ENCODE measurements around the gene FSTL5. TPM values are rescaled to one million over a fixed set of nuclear protein-coding genes. Genes with fewer than 3 reads are reported as not detected.

Gene FSTL5
- total and polyA plus RNA-seq, 2 of the 13 experiments (the other 11 are each of a cell fraction or from before 2014, with no cell fraction given) = 0.03 to 0.07 TPM

DNA sequence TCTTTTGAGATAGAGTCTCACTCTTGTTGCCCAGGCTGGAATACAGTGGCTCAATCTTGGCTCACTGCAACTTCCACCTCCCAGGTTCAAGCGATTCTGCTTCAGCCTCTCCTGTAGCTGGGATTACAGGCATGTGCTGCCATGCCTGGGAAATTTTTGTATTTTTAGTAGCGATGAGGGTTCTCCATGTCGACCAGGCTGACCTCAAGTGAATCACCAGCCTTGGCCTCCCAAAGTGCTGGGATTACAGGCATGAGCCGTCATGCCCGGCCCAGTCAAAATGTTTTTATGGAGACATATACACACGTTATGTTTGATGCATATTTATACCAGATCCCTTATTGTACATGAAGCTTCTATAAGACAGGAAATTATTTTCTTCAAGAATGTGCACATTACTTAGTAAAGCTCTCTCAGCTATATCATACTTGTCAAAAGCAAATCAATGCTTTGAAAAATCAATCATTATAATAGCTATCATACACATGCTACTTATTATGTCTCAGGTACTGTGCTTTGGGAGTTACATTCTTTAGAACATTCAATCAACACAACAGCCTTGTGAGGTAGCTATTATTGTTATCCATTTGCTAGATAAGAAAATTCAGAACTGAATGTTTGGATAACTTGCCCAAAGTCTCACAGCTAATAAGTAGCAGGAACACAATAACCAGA is 269.2 kb downstream of the FSTL5 start:
- CTCF ChIA-PET (ENCODE audit: low intra/inter-chr PET ratio, low total read pairs) = no interaction called here

More for the DNA sequence above, 269.2 kb downstream of the FSTL5 start:
- DNase-seq (ENCODE audit: low spot score) (no peak), FAIRE-seq (no peak), ATAC-seq (no peak)
- Histone ChIP-seq H3K4me3 (replicated peaks in 1 of 3; ENCODE audit: insufficient read depth in 1 of 3, low read depth in 2 of 3, low read length in 3 of 3) (no peak overlapping the region), H3K9ac (ENCODE audit: insufficient read depth, low read depth, low read length) (no peak overlapping the region), H3K9me3 (ENCODE audit: low read length) (no peaks in the 10 kb centered on the region), H2AFZ (ENCODE audit: low read length) (no peak overlapping the region), H4K20me1 (ENCODE audit: insufficient read depth, low read length) (no peaks in the 10 kb centered on the region), H3K79me2 (ENCODE audit: insufficient read depth, low read length) (no peaks in the 10 kb centered on the region), H3K27ac (ENCODE audit: extremely low read length, insufficient read depth, low read length) (no peak overlapping the region), H3K4me2 (ENCODE audit: low read depth, low read length) (no peak overlapping the region), H3K36me3 (replicated peaks in 1 of 2; ENCODE audit: control insufficient read depth in 1 of 2, insufficient read depth in 2 of 2, low read length in 2 of 2) (no peaks in the 10 kb centered on the region), H3K4me1 (ENCODE audit: insufficient read depth, low read length) (no peaks in the 10 kb centered on the region), H3K27me3 (ENCODE audit: control insufficient read depth in 1 of 2, insufficient read depth in 2 of 2, low read length in 2 of 2) (no peaks in the 10 kb centered on the region)
- POLR2A ChIA-PET = no interaction called here
- no TSS peak for BruUV-seq (replicated peaks)
- TF ChIP-seq, protein P1, sequence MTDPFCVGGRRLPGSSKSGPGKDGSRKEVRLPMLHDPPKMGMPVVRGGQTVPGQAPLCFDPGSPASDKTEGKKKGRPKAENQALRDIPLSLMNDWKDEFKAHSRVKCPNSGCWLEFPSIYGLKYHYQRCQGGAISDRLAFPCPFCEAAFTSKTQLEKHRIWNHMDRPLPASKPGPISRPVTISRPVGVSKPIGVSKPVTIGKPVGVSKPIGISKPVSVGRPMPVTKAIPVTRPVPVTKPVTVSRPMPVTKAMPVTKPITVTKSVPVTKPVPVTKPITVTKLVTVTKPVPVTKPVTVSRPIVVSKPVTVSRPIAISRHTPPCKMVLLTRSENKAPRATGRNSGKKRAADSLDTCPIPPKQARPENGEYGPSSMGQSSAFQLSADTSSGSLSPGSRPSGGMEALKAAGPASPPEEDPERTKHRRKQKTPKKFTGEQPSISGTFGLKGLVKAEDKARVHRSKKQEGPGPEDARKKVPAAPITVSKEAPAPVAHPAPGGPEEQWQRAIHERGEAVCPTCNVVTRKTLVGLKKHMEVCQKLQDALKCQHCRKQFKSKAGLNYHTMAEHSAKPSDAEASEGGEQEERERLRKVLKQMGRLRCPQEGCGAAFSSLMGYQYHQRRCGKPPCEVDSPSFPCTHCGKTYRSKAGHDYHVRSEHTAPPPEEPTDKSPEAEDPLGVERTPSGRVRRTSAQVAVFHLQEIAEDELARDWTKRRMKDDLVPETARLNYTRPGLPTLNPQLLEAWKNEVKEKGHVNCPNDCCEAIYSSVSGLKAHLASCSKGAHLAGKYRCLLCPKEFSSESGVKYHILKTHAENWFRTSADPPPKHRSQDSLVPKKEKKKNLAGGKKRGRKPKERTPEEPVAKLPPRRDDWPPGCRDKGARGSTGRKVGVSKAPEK (CRISPR knock-in tag; IDR thresholded peaks at IDR 0.05; ENCODE audit: borderline replicate concordance) = no peak
- TF ChIP-seq, protein P2, sequence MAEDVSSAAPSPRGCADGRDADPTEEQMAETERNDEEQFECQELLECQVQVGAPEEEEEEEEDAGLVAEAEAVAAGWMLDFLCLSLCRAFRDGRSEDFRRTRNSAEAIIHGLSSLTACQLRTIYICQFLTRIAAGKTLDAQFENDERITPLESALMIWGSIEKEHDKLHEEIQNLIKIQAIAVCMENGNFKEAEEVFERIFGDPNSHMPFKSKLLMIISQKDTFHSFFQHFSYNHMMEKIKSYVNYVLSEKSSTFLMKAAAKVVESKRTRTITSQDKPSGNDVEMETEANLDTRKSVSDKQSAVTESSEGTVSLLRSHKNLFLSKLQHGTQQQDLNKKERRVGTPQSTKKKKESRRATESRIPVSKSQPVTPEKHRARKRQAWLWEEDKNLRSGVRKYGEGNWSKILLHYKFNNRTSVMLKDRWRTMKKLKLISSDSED (CRISPR knock-in tag; IDR thresholded peaks at IDR 0.05) = no peak
- TF ChIP-seq ZNF883 (CRISPR knock-in tag; IDR thresholded peaks at IDR 0.05; ENCODE audit: not compliant biosample characterization) (no peak), FOXO1 (CRISPR knock-in tag; IDR thresholded peaks at IDR 0.05) (no peak), MIER2 (CRISPR knock-in tag; IDR thresholded peaks at IDR 0.05) (no peak)
- TF ChIP-seq, protein P3, sequence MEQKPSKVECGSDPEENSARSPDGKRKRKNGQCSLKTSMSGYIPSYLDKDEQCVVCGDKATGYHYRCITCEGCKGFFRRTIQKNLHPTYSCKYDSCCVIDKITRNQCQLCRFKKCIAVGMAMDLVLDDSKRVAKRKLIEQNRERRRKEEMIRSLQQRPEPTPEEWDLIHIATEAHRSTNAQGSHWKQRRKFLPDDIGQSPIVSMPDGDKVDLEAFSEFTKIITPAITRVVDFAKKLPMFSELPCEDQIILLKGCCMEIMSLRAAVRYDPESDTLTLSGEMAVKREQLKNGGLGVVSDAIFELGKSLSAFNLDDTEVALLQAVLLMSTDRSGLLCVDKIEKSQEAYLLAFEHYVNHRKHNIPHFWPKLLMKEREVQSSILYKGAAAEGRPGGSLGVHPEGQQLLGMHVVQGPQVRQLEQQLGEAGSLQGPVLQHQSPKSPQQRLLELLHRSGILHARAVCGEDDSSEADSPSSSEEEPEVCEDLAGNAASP (CRISPR knock-in tag; IDR thresholded peaks at IDR 0.05; ENCODE audit: borderline replicate concordance) = no peak
- TF ChIP-seq, protein P4, sequence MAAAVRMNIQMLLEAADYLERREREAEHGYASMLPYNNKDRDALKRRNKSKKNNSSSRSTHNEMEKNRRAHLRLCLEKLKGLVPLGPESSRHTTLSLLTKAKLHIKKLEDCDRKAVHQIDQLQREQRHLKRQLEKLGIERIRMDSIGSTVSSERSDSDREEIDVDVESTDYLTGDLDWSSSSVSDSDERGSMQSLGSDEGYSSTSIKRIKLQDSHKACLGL (CRISPR knock-in tag; IDR thresholded peaks at IDR 0.05) = no peak
- in situ Hi-C loops (cut with HindIII; ENCODE audit: extremely low pct_ligation_motif_present, low pct_unique_long_range_greater_than_20kb) = no loop called here
- intact Hi-C loops (cut with micrococcal nuclease; ENCODE audit: unreplicated experiment) = no loop called here
- 24% methylated on average over 6 of the region's 6 CpGs for WGBS (ENCODE audit: low lambda C conversion rate)
